Measurements from ENCODE around the gene RUBCNL. TPM values are rescaled to one million over a fixed set of nuclear protein-coding genes. Genes with fewer than 3 reads are reported as not detected.
A peak's percentile ranks its signal among the peaks of the same experiment; 100 is the strongest.
"Not testable (repeated sequence)": the region's sequence is repeated elsewhere in the genome, so short reads cannot be mapped to it uniquely, and the experiment has no call there.

The RUBCNL gene
- polyA plus RNA-seq, 10 donors: 1.6 to 6.0 (median 3.2) TPM

- no peak for DNase-seq
Observed at GRCh38 chr13:46373623-46374022, 13.4 kb downstream of the RUBCNL start.

GRCh38 chr13:46372938-46373337 is 14.1 kb downstream of the RUBCNL start:
- DNase-seq: not testable (repeated sequence)

GRCh38 chr13:46372071-46372470 is 15.0 kb downstream of the RUBCNL start:
- DNase-seq: no peak

GRCh38 chr13:46369506-46370277 is 17.4 kb downstream of the RUBCNL start:
- peak in 1 of 3 donors; percentile 78 for DNase-seq

- DNase-seq: no peak
Observed at GRCh38 chr13:46367617-46368327, 19.3 kb downstream of the RUBCNL start.

- no peak for DNase-seq
Observed at GRCh38 chr13:46361276-46361934, 25.6 kb downstream of the RUBCNL start.

GRCh38 chr13:46360604-46361003 is 26.4 kb downstream of the RUBCNL start:
- DNase-seq: no peak

- DNase-seq: no peak
Observed at GRCh38 chr13:46359714-46360113, 27.3 kb downstream of the RUBCNL start.

- no peak for DNase-seq
Observed at GRCh38 chr13:46355901-46356590, 31.0 kb downstream of the RUBCNL start.

GRCh38 chr13:46355088-46355468 is 32.0 kb downstream of the RUBCNL start:
- DNase-seq: no peak

GRCh38 chr13:46354156-46355087 is 32.6 kb downstream of the RUBCNL start:
- peak in 1 of 3 donors; percentile 92 for DNase-seq

GRCh38 chr13:46352805-46353204 is 34.2 kb downstream of the RUBCNL start:
- peak in 1 of 3 donors; percentile 5 for DNase-seq

GRCh38 chr13:46350003-46350402 is 37.0 kb downstream of the RUBCNL start:
- DNase-seq: no peak

GRCh38 chr13:46348961-46349360 is 38.1 kb downstream of the RUBCNL start:
- DNase-seq: no peak

- DNase-seq: no peak
Observed at GRCh38 chr13:46347277-46347676, 39.8 kb downstream of the RUBCNL start.

- DNase-seq: peak in 1 of 3 donors; percentile 17
Observed at GRCh38 chr13:46345866-46346265, 41.2 kb downstream of the RUBCNL start.

- peak in 2 of 3 donors; percentile 54 to 63 for DNase-seq
Observed at GRCh38 chr13:46345398-46345797, 41.7 kb downstream of the RUBCNL start.

GRCh38 chr13:46343279-46343994 is 43.6 kb downstream of the RUBCNL start:
- no peak for DNase-seq

GRCh38 chr13:46342538-46342937 is 44.5 kb downstream of the RUBCNL start:
- DNase-seq: no peak

- DNase-seq: peak; percentile 36 to 62 (median 42)
Observed at GRCh38 chr13:46341112-46341711, 45.8 kb downstream of the RUBCNL start.

Measured in muscle of back (tissue), 11 donors.